IMR-90 (cell line): ENCODE data around the gene PROZ. TPM values are rescaled to one million over a fixed set of nuclear protein-coding genes. Genes with fewer than 3 reads are reported as not detected.

ENCODE experiments used
- ATAC-seq: fragments of 200-7000 bp; cut with Tn5 transposase; 2 replicates; pipeline ENCODE4 v1.9.1; 2020; ENCODE audit warnings: low read depth, mild to moderate bottlenecking, moderate library complexity
- BruUV-seq: library from RNA; stranded (reverse); fragments of 400-500 nt; replicated peaks from 2 replicates; lab custom pipeline; 2021; lab: Mats Ljungman, UMichigan
- CTCF ChIA-PET: fragments of 300-600 bp; formaldehyde crosslinking; extraction: SDS; loops from one replicate; lab custom pipeline; 2021; ENCODE audit warnings: antibody characterized with exemption; lab: Yijun Ruan, JAX
- POLR2A ChIA-PET: fragments of 300-600 bp; sonication (Branson Sonifier 250); formaldehyde crosslinking; loops from one replicate; lab custom pipeline; 2022; ENCODE audit warnings: antibody characterized with exemption; ENCODE audit not compliant: unreplicated experiment; lab: Charles Lee
- DNase-seq: peaks from one replicate; pipeline ENCODE4 v3.0.0; 2013
- H2AFZ ChIP-seq: replicated peaks from 2 replicates; pipeline ENCODE3; 2013; ENCODE audit warnings: low read length, mild to moderate bottlenecking; ENCODE audit not compliant: poor library complexity
- H2AK5ac ChIP-seq: 2 replicates; pipeline ENCODE4 v1.6.1; 2013; ENCODE audit warnings: low read depth, low read length, inconsistent platforms
- H2AK9ac ChIP-seq: replicated peaks from 2 replicates; pipeline ENCODE3; 2013; ENCODE audit warnings: mild to moderate bottlenecking, low read depth, low read length, moderate library complexity; ENCODE audit not compliant: poor library complexity
- H2BK120ac ChIP-seq: 2 replicates; pipeline ENCODE4 v1.6.1; 2013; ENCODE audit warnings: low read depth, low read length, inconsistent platforms
- H2BK15ac ChIP-seq: 3 replicates; pipeline ENCODE4 v1.6.1; 2013; ENCODE audit warnings: low read depth, low read length, inconsistent platforms
- H2BK20ac ChIP-seq: 2 replicates; pipeline ENCODE4 v1.6.1; 2013; ENCODE audit warnings: low read depth, mild to moderate bottlenecking, inconsistent platforms, low read length, moderate library complexity
- H2BK5ac ChIP-seq: 2 replicates; pipeline ENCODE4 v1.6.1; 2013; ENCODE audit warnings: mild to moderate bottlenecking, low read depth, low read length, inconsistent platforms; ENCODE audit not compliant: poor library complexity, severe bottlenecking
- H3K14ac ChIP-seq: replicated peaks from 2 replicates; pipeline ENCODE4 v1.6.1; 2013; ENCODE audit warnings: low read depth, low read length, inconsistent platforms
- H3K18ac ChIP-seq: 2 replicates; pipeline ENCODE4 v1.6.1; 2013; ENCODE audit warnings: low read depth, low read length, control low read depth
- H3K23ac ChIP-seq: 2 replicates; pipeline ENCODE4 v1.6.1; 2013; ENCODE audit warnings: low read depth, low read length, inconsistent platforms
- H3K27ac ChIP-seq: 2 replicates; pipeline ENCODE4 v1.5.1; 2013; ENCODE audit warnings: mild to moderate bottlenecking, control low read depth, low read length; ENCODE audit not compliant: insufficient read depth
- H3K27me3 ChIP-seq: 2 replicates; pipeline ENCODE4 v1.6.1; 2013; ENCODE audit warnings: low read length; ENCODE audit not compliant: control insufficient read depth, insufficient read depth
- H3K36me3 ChIP-seq: 2 replicates; pipeline ENCODE4 v1.6.1; 2013; ENCODE audit warnings: low read length, mixed read lengths; ENCODE audit not compliant: control insufficient read depth, insufficient read depth
- H3K4ac ChIP-seq: 2 replicates; pipeline ENCODE4 v1.6.1; 2013; ENCODE audit warnings: low read depth, low read length, inconsistent platforms
- H3K4me1 ChIP-seq: 2 replicates; pipeline ENCODE4 v1.6.1; 2013; ENCODE audit warnings: low read length, mixed read lengths; ENCODE audit not compliant: control insufficient read depth, insufficient read depth
- H3K4me2 ChIP-seq: 2 replicates; pipeline ENCODE4 v1.6.1; 2013; ENCODE audit warnings: low read depth, mild to moderate bottlenecking, control low read depth, low read length, moderate library complexity
- H3K4me3 ChIP-seq: 2 replicates; pipeline ENCODE4 v1.5.1; 2013; ENCODE audit warnings: low read depth, mild to moderate bottlenecking, control low read depth, low read length, moderate library complexity; ENCODE audit not compliant: insufficient read depth
- H3K56ac ChIP-seq: 2 replicates; pipeline ENCODE4 v1.6.1; 2013; ENCODE audit warnings: low read length, inconsistent platforms; ENCODE audit not compliant: insufficient read depth; ENCODE audit errors: extremely low read depth
- H3K79me1 ChIP-seq, 2 experiments: 2 replicates each; pipeline ENCODE4 v1.6.1; 2013; ENCODE audit warnings: low read length in 2 of 2, inconsistent platforms in 1 of 2, low read depth in 1 of 2
- H3K9ac ChIP-seq: 2 replicates; pipeline ENCODE4 v1.6.1; 2013; ENCODE audit warnings: low read depth, low read length, control low read depth
- H3K9me1 ChIP-seq: 2 replicates; pipeline ENCODE4 v1.6.1; 2013; ENCODE audit warnings: low read length, inconsistent platforms; ENCODE audit not compliant: insufficient read depth
- H3K9me3 ChIP-seq: 2 replicates; pipeline ENCODE4 v1.6.1; 2013; ENCODE audit warnings: low read length; ENCODE audit not compliant: control insufficient read depth, insufficient read depth
- H4K20me1 ChIP-seq: 2 replicates; pipeline ENCODE4 v1.6.1; 2013; ENCODE audit warnings: low read length, inconsistent platforms; ENCODE audit not compliant: insufficient read depth
- H4K5ac ChIP-seq: 2 replicates; pipeline ENCODE4 v1.6.1; 2013; ENCODE audit warnings: mild to moderate bottlenecking, low read depth, low read length, control low read depth
- H4K8ac ChIP-seq, 2 experiments: 2 replicates each; pipeline ENCODE4 v1.6.1; 2013; ENCODE audit warnings: low read depth in 2 of 2, low read length in 2 of 2, control low read depth in 1 of 2, inconsistent platforms in 1 of 2
- H4K91ac ChIP-seq: 2 replicates; pipeline ENCODE4 v1.6.1; 2013; ENCODE audit warnings: low read depth, low read length, inconsistent platforms; ENCODE audit not compliant: insufficient read depth
- CEBPB ChIP-seq: IDR thresholded peaks from 2 replicates; pipeline ENCODE4 v1.6.1; 2012; ENCODE audit warnings: low read depth, low read length, improper control_type of control experiment
- CHD1 ChIP-seq: IDR thresholded peaks from 2 replicates; pipeline ENCODE4 v1.6.1; 2012; ENCODE audit warnings: low read depth, low read length, improper control_type of control experiment
- FOS ChIP-seq: fragments of 150-350 bp; IDR thresholded peaks from 2 replicates; pipeline ENCODE4 v1.6.1; 2016; ENCODE audit warnings: low read depth, low read length
- MAFK ChIP-seq: IDR thresholded peaks from 2 replicates; pipeline ENCODE4 v1.6.1; 2012; ENCODE audit warnings: low read depth, low read length, improper control_type of control experiment
- MAZ ChIP-seq: IDR thresholded peaks from 2 replicates; pipeline ENCODE4 v1.6.1; 2012; ENCODE audit warnings: low read depth, mild to moderate bottlenecking, low read length, improper control_type of control experiment, moderate library complexity, borderline replicate concordance
- MXI1 ChIP-seq: IDR thresholded peaks from 2 replicates; pipeline ENCODE4 v1.6.1; 2012; ENCODE audit warnings: low read depth, mild to moderate bottlenecking, low read length, moderate library complexity, borderline replicate concordance
- NFE2L2 ChIP-seq: fragments of 150-350 bp; IDR thresholded peaks from 2 replicates; pipeline ENCODE4 v1.6.1; 2016; ENCODE audit warnings: low read depth, mild to moderate bottlenecking, low read length
- POLR2A ChIP-seq: IDR thresholded peaks from 2 replicates; pipeline ENCODE4 v1.6.1; 2012; ENCODE audit warnings: mild to moderate bottlenecking, low read depth, low read length
- RAD21 ChIP-seq: IDR thresholded peaks from 2 replicates; pipeline ENCODE4 v1.6.1; 2012; ENCODE audit warnings: low read length, improper control_type of control experiment
- RCOR1 ChIP-seq: IDR thresholded peaks from 2 replicates; pipeline ENCODE4 v1.6.1; 2012; ENCODE audit warnings: mild to moderate bottlenecking, low read length, improper control_type of control experiment; ENCODE audit not compliant: insufficient replicate concordance
- RFX5 ChIP-seq: IDR thresholded peaks from 2 replicates; pipeline ENCODE4 v1.8.0; 2012; ENCODE audit warnings: low read depth, mild to moderate bottlenecking, low read length, moderate library complexity
- SMC3 ChIP-seq: fragments of 150-350 bp; IDR thresholded peaks from 2 replicates; pipeline ENCODE4 v1.6.1; 2016; ENCODE audit warnings: low read depth, mild to moderate bottlenecking, antibody characterized with exemption, low read length, moderate library complexity
- WGBS, 2 experiments: methylation state at CpG; one replicate each; pipeline versions ENCODE4 v1.1.5 to v1.1.7; 2013; ENCODE audit warnings: missing lambda C conversion rate in 2 of 2; ENCODE audit not compliant: insufficient read length in 1 of 2; ENCODE audit errors: extremely low coverage in 2 of 2; 5-methylcytosine and 5-hydroxymethylcytosine counted together
- dilution Hi-C: fragments of 300-500 bp; cut with HindIII; formaldehyde crosslinking; loops from one replicate; pipeline ENCODE4 v1.14.3; 2018; ENCODE audit warnings: low sequenced_read_pairs; ENCODE audit not compliant: unreplicated experiment
- in situ Hi-C: fragments of 300-500 bp; cut with MboI; formaldehyde crosslinking; loops from 3 replicates; pipeline ENCODE4 v1.14.3; 2019; ENCODE audit warnings: low sequenced_read_pairs, inconsistent platforms, mixed read lengths
- intact Hi-C: fragments of 100-400 bp; cut with micrococcal nuclease; formaldehyde crosslinking; loops from 2 replicates; pipeline ENCODE4 v1.10.0; 2022
- polyA plus RNA-seq, 3 experiments: library from polyadenylated mRNA; depleted of rRNA; stranded (reverse); fragments of >200 nt; gene quantifications; 2 replicates each; pipeline ENCODE4 v1.2.3, GENCODE V29; 2012; ENCODE audit warnings: low replicate concordance in 1 of 3
- total RNA-seq: library from RNA; depleted of rRNA; stranded (reverse); fragments of >200 nt; gene quantifications from 2 replicates; pipeline ENCODE4 v1.2.3, GENCODE V29; 2012
- TF ChIP-seq, protein P1 (sequence below): fragments of 150-350 bp; IDR thresholded peaks from 2 replicates; pipeline ENCODE4 v1.6.1; 2017; ENCODE audit warnings: mild to moderate bottlenecking, antibody characterized with exemption, low read length, low read depth
- TF ChIP-seq, protein P2 (sequence below): conservative IDR thresholded peaks from 2 replicates; pipeline ENCODE4 v1.5.1; 2012; ENCODE audit warnings: mild to moderate bottlenecking, low read depth, low read length, improper control_type of control experiment
- TF ChIP-seq, protein P3 (sequence below): fragments of 150-350 bp; IDR thresholded peaks from 2 replicates; pipeline ENCODE4 v1.6.1; 2016; ENCODE audit warnings: low read depth, mild to moderate bottlenecking, low read length, moderate library complexity, borderline replicate concordance

The PROZ gene
- total and polyA plus RNA-seq, 2 of the 4 experiments (the other 2 are of a cell fraction), result not detected

DNA sequence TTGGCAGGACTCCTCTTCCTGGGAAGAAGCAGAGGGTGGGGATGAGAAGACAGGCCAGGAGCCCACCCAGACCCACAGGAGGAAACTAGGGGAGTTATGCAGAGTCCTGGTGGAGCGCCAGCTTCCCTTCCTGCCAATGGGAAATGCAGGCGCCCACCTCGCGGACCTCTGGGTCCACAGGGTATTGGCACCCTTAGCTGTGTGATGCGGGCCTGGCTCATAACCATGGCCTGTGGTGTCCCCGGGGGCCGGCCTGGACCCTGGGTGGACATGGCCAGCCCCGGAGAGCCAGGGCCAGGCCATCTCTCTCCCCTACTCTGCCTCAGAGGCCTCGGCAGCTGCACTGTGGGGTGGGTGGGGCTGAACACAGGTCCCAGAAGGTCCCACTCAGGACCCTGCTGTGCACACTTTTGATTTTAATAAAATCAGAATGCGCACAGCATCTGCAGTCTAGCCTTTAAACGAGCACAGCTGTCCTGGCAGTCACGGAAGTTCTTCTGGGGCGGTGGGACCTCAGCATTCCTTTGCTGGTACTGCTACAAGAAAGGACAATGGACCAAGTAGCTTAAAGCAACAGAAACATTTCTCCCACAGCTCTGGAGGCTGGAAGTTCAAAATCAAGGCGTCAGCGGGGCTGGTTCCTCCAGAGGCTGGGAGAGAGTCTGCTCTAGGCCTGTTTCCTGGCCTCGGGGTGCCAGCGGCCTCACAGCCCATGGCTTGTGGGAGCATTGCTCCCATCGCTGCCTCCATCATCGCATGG, 34.1 kb upstream of the PROZ start:
- H4K5ac ChIP-seq, result no peak overlapping the region
- H3K23ac ChIP-seq, result no peak overlapping the region
- in situ Hi-C loops, result no loop called here
- H3K9me3 ChIP-seq, result no peaks in the 10 kb centered on the region
- H2AFZ ChIP-seq, result no peak overlapping the region
- DNase-seq (no peak), ATAC-seq (no peak)
- H3K4me3 ChIP-seq, result no peak overlapping the region
- CTCF ChIA-PET, result no interaction called here
- H4K20me1 ChIP-seq, result no peaks in the 10 kb centered on the region
- H4K91ac ChIP-seq, result no peak overlapping the region
- no peak overlapping the region for H3K27ac ChIP-seq
- H3K79me1 ChIP-seq, result no peaks in the 10 kb centered on the region
- H3K9me1 ChIP-seq, result peaks cover 8% of the 10 kb centered on the region; the same call in 1 of the 2 replicates
- H3K4me1 ChIP-seq, result peaks cover 3% of the 10 kb centered on the region; the same call in 1 of the 2 replicates
- no peak overlapping the region for H2AK5ac ChIP-seq
- no peak overlapping the region for H3K18ac ChIP-seq
- H3K4me2 ChIP-seq, result no peak overlapping the region
- H3K9ac ChIP-seq, result no peak overlapping the region
- no peak overlapping the region for H2BK20ac ChIP-seq
- no peak overlapping the region for H3K4ac ChIP-seq
- POLR2A ChIA-PET, result no interaction called here
- peaks cover 6% of the 10 kb centered on the region; the same call in 1 of the 2 replicates for H3K27me3 ChIP-seq
- H2BK5ac ChIP-seq, result no peak overlapping the region
- no peak overlapping the region for H4K8ac ChIP-seq
- WGBS, 2 experiments, result 94% methylated on average over 5 of the region's 19 CpGs; no CpG with 5 or more reads in 1 of the 2 experiments
- intact Hi-C loops, result no loop called here
- no TSS peak for BruUV-seq
- no peak overlapping the region for H2BK15ac ChIP-seq
- peak overlapping the region; percentile 5 for H2AK9ac ChIP-seq
- no peak overlapping the region for H3K14ac ChIP-seq
- no peaks in the 10 kb centered on the region for H3K36me3 ChIP-seq
- dilution Hi-C loops, result no loop called here
- no peak overlapping the region for H2BK120ac ChIP-seq
- no peak overlapping the region for H3K56ac ChIP-seq
- TF ChIP-seq FOS (no peak), POLR2A (no peak), MXI1 (no peak), RFX5 (no peak), RCOR1 (no peak), NFE2L2 (no peak), RAD21 (no peak), MAZ (no peak), SMC3 (no peak), CEBPB (no peak), CHD1 (no peak), MAFK (no peak)
- TF ChIP-seq, protein P1, sequence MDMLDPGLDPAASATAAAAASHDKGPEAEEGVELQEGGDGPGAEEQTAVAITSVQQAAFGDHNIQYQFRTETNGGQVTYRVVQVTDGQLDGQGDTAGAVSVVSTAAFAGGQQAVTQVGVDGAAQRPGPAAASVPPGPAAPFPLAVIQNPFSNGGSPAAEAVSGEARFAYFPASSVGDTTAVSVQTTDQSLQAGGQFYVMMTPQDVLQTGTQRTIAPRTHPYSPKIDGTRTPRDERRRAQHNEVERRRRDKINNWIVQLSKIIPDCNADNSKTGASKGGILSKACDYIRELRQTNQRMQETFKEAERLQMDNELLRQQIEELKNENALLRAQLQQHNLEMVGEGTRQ, result no peak
- TF ChIP-seq, protein P2, sequence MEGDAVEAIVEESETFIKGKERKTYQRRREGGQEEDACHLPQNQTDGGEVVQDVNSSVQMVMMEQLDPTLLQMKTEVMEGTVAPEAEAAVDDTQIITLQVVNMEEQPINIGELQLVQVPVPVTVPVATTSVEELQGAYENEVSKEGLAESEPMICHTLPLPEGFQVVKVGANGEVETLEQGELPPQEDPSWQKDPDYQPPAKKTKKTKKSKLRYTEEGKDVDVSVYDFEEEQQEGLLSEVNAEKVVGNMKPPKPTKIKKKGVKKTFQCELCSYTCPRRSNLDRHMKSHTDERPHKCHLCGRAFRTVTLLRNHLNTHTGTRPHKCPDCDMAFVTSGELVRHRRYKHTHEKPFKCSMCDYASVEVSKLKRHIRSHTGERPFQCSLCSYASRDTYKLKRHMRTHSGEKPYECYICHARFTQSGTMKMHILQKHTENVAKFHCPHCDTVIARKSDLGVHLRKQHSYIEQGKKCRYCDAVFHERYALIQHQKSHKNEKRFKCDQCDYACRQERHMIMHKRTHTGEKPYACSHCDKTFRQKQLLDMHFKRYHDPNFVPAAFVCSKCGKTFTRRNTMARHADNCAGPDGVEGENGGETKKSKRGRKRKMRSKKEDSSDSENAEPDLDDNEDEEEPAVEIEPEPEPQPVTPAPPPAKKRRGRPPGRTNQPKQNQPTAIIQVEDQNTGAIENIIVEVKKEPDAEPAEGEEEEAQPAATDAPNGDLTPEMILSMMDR, result no peak
- TF ChIP-seq, protein P3, sequence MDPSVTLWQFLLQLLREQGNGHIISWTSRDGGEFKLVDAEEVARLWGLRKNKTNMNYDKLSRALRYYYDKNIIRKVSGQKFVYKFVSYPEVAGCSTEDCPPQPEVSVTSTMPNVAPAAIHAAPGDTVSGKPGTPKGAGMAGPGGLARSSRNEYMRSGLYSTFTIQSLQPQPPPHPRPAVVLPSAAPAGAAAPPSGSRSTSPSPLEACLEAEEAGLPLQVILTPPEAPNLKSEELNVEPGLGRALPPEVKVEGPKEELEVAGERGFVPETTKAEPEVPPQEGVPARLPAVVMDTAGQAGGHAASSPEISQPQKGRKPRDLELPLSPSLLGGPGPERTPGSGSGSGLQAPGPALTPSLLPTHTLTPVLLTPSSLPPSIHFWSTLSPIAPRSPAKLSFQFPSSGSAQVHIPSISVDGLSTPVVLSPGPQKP, result no peak
